Fibroblast of pulmonary artery (primary cell): ENCODE results near the gene SH3PXD2A.

Source experiments
- DNase-seq: peaks from one replicate; pipeline ENCODE4 v3.0.0-alpha.2; 2010; ENCODE audit warnings: low read depth
- H3K4me3 ChIP-seq: replicated peaks from 2 replicates; pipeline ENCODE4 v1.5.1; 2011; ENCODE audit warnings: low read depth, mild to moderate bottlenecking, control low read depth, low read length, moderate library complexity
- TF ChIP-seq, protein P1 (sequence below): IDR thresholded peaks from 2 replicates; pipeline ENCODE4 v1.5.1; 2011; ENCODE audit warnings: mild to moderate bottlenecking, control low read depth, low read length, inconsistent platforms; ENCODE audit errors: missing control alignments

SH3PXD2A gene

DNA sequence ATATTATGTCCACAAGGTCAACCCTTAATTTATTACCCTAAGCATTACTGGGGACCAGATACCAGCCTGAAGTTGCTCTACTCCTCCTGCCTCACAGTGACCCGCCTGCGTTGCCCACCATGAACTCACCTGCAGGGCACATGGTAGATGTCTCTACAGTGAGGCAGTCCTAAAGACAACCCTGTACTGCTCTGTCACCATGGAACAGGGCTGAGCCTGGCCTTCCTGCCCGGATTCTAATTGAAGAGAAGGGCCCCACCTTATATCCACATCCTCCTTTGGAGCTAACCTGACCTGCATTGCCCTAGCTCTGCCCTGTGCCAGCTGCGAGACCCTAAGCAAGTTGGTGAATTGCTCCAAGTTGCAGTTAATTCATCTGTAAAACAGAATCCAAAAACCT, 4.1 kb downstream of the SH3PXD2A start:
- H3K4me3 ChIP-seq: no peak overlapping the region
- TF ChIP-seq, protein P1, sequence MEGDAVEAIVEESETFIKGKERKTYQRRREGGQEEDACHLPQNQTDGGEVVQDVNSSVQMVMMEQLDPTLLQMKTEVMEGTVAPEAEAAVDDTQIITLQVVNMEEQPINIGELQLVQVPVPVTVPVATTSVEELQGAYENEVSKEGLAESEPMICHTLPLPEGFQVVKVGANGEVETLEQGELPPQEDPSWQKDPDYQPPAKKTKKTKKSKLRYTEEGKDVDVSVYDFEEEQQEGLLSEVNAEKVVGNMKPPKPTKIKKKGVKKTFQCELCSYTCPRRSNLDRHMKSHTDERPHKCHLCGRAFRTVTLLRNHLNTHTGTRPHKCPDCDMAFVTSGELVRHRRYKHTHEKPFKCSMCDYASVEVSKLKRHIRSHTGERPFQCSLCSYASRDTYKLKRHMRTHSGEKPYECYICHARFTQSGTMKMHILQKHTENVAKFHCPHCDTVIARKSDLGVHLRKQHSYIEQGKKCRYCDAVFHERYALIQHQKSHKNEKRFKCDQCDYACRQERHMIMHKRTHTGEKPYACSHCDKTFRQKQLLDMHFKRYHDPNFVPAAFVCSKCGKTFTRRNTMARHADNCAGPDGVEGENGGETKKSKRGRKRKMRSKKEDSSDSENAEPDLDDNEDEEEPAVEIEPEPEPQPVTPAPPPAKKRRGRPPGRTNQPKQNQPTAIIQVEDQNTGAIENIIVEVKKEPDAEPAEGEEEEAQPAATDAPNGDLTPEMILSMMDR: no peak
- DNase-seq: no peak

DNA sequence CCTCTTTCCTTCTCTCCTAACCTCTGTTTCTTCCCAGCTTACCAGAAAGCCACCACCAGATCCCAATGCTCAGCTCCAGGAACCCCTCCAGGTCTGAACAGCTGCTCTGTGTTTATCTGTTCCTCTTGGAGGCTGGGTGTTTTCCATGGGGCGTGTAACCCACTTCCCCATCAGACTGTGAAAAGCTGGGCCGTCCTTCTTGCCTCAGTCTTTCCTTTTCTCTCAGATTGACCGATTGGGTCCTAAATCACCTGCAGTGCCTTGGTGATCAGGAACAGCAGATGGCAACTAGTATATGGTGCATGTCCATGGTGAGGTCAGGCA, 4.8 kb downstream of the SH3PXD2A start:
- TF ChIP-seq, protein P1: no peak
- no peak for DNase-seq
- no peak overlapping the region for H3K4me3 ChIP-seq

DNA sequence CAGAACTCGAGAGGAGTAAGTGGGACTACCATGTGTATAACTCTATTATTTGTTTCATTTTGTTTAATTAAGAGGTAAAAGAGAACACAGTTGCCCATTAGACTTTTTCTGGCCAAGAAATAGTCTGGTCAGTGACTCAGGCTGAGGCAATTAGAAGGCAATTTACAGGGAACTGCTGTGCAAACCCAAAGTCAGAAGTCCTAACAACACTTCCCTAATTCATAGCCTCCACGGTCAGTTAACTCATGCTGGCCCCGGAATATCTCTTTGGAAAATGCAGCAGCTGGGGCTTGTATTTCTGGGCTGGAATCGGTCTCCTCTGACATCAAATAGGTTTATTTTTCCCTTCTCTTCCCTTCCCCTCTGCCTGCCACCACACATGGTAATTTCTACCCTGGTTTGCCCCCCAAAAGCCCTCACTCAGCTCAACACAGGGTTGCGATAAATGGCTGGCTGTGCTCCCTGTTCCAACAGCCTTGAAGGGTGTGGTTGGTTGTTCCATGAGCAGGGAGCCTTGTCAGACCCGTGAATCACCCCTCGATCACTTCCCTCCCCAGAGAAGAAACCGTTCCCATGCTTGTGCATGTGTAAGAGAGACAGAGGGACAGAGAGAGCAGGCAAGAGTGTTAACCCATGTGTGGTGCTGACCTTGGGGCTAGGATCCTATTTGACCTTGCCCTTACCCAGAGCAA, 5.3 kb downstream of the SH3PXD2A start:
- peak; percentile 74 for DNase-seq
- H3K4me3 ChIP-seq: peak overlapping the region; percentile 1
- TF ChIP-seq, protein P1: no peak

DNA sequence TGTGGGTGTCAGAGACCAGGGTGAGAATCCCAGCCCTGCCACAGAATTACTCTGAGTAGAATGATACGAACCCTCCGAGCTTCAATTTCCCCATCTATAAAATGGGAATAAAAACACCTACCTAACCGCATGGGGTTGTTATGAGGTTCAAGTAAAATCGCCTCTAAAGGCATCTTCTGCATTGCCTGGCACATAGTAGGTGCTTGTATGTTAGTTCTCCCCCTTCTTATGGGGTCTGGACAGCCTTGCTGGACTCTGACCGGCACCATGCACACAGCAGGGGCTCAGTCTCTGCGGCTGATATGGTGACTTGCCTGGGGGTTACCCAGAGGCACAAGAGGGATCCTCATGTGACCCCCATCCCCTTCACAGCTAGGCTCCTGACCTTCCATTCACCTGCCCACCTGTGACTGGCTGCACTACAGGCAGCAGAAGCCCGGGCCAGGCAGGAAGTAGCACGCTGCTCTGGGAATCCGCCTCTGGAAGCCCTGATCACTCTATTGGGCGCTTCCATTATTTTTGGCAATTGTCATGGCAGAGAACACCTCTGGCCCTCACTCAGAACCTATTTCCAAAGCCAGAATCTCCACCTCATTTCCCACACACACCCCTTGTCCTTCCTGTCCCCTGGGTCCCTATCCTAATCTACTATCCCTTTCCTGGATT, 6.0 kb downstream of the SH3PXD2A start:
- TF ChIP-seq, protein P1: no peak
- H3K4me3 ChIP-seq: no peak overlapping the region
- no peak for DNase-seq

DNA sequence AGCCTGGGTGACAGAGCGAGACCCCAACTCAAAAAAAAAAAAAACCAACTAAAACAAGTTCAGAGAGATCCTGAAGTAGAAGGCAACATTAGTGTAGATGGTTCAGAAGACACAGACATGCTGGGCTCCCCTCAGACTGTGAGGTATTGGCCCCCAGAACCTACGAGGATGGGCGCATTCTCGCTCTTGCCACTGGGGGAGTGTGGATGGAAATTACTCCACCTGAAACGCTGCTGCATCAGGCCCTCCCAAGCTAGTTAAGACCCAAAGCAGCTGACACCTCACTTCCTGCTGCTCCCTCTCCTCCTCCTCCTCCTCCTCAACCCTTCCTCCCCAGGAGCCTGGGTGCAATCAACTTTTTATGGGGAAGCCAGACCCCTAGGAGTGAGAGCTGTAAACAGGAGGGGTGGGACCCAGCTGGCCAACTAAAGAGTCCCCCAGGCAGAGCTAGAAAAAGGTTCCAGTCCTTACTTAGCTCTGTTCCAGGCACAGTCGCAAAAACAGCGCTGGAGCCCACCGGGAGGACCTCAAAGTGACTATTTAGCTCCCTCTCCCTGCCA, 7.4 kb downstream of the SH3PXD2A start:
- no peak overlapping the region for H3K4me3 ChIP-seq
- DNase-seq: no peak
- TF ChIP-seq, protein P1: peak; percentile 27

DNA sequence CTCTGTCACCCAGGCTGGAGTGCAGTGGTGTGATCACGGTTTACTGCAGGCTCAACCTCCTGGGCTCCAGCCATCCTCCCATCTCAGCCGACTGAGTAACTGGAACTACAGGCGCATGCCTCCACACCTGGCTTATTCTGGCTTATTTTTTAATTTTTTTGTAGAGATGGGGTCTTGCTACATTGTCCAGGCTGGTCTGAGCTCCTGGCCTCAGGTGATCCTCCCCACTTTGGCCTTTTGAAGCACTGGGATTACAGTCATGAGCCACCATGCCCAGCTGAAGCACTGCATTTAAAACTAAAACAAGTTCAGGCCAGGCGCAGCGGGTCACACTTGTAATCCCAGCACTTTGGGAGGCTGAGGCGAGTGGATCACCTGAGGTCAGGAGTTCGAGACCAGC, 8.0 kb downstream of the SH3PXD2A start:
- no peak for DNase-seq
- H3K4me3 ChIP-seq: no peak overlapping the region
- TF ChIP-seq, protein P1: no peak
